ENCODE measurements around the gene HOXA9. TPM values are rescaled to one million over a fixed set of nuclear protein-coding genes. Genes with fewer than 3 reads are reported as not detected.

Gene HOXA9
- total and polyA plus RNA-seq, 2 of the 4 experiments (the other 2 are of a cell fraction) = 0.18 to 0.32 TPM

- peak overlapping the region; percentile 87 for H3K9ac ChIP-seq (ENCODE audit: low read depth, low read length)
- H3K79me1 ChIP-seq (ENCODE audit: low read depth in 1 of 2, low read length in 2 of 2) = peaks cover 9 to 35% of the 10 kb centered on the region in 2 experiments; a peak in 3 of 4 replicates
- ChIA-PET CTCF (interaction anchor here (0.5 to 1.9 kb wide), 12 partner anchors 8 to 1888 kb away, joined by 3 to 6 read pairs (median 4); partner anchors contain the start of gene HOXA3), POLR2A (ENCODE audit: unreplicated experiment) (no interaction called here)
- peak overlapping the region; percentile 33; the same call in 1 of the 3 replicates for H2BK15ac ChIP-seq (ENCODE audit: low read depth, low read length)
- no peaks in the 10 kb centered on the region for H3K27me3 ChIP-seq (ENCODE audit: control insufficient read depth, insufficient read depth, low read length)
- dilution Hi-C loops (cut with HindIII; ENCODE audit: low sequenced_read_pairs, unreplicated experiment) (no loop called here), intact Hi-C loops (cut with micrococcal nuclease) (loop anchor here (5.0 kb wide), 2 partner anchors 1052 to 1252 kb away; no protein-coding TSS in a partner anchor), in situ Hi-C loops (cut with MboI; ENCODE audit: low sequenced_read_pairs) (loop anchor here (5.0 to 10.0 kb wide), 3 partner anchors 42 to 950 kb away; partner anchors contain the start of gene HOXA2)
- H2BK120ac ChIP-seq (ENCODE audit: low read depth, low read length) = peak overlapping the region; percentile 73
- peak overlapping the region; percentile 79 for H3K4ac ChIP-seq (ENCODE audit: low read depth, low read length)
- DNase-seq (no peak), ATAC-seq (ENCODE audit: low read depth) (no peak)
- no peak overlapping the region for H2AK5ac ChIP-seq (ENCODE audit: low read depth, low read length)
- H3K4me2 ChIP-seq (ENCODE audit: low read depth, low read length) = peak overlapping the region; percentile 83
- H3K36me3 ChIP-seq (ENCODE audit: control insufficient read depth, insufficient read depth, low read length) = peaks cover 9% of the 10 kb centered on the region
- BruUV-seq (replicated peaks) = no TSS peak
- TF ChIP-seq POLR2A (IDR thresholded peaks at IDR 0.05; ENCODE audit: low read depth, low read length) (peak; percentile 18), CEBPB (IDR thresholded peaks at IDR 0.05; ENCODE audit: low read depth, low read length) (no peak)
- H2BK20ac ChIP-seq (ENCODE audit: low read depth, low read length) = peak overlapping the region; percentile 30; the same call in 1 of the 2 replicates
- no peaks in the 10 kb centered on the region for H3K9me3 ChIP-seq (ENCODE audit: control insufficient read depth, insufficient read depth, low read length)
- peak overlapping the region; percentile 56; the same call in 1 of the 2 replicates for H3K56ac ChIP-seq (ENCODE audit: extremely low read depth, insufficient read depth, low read length)
- H4K91ac ChIP-seq (ENCODE audit: insufficient read depth, low read depth, low read length) = peak overlapping the region; percentile 76; the same call in 1 of the 2 replicates
- H3K27ac ChIP-seq (ENCODE audit: insufficient read depth, low read length) = peak overlapping the region; percentile 80
- H3K9me1 ChIP-seq (ENCODE audit: insufficient read depth, low read length) = no peaks in the 10 kb centered on the region
- H2AFZ ChIP-seq (replicated peaks; ENCODE audit: low read length, poor library complexity) = peak overlapping the region; percentile 90
- H4K5ac ChIP-seq (ENCODE audit: low read depth, low read length) = peak overlapping the region; percentile 76; the same call in 1 of the 2 replicates
- H3K14ac ChIP-seq (replicated peaks; ENCODE audit: low read depth, low read length) = peak overlapping the region; percentile 51
- peak overlapping the region; percentile 58 to 84 for H4K8ac ChIP-seq (ENCODE audit: low read depth in 2 of 2, low read length in 2 of 2)
- peak overlapping the region; percentile 77; the same call in 1 of the 2 replicates for H3K18ac ChIP-seq (ENCODE audit: low read depth, low read length)
- peak overlapping the region; percentile 66 for H2BK5ac ChIP-seq (ENCODE audit: low read depth, low read length, poor library complexity, severe bottlenecking)
- WGBS, 2 experiments (ENCODE audit: extremely low coverage in 2 of 2, insufficient read length in 1 of 2) = 2% methylated on average over 26 of the region's 31 CpGs; no CpG with 5 or more reads in 1 of the 2 experiments
- peak overlapping the region; percentile 40 for H3K4me3 ChIP-seq (ENCODE audit: insufficient read depth, low read depth, low read length)
- peaks cover 18% of the 10 kb centered on the region for H3K4me1 ChIP-seq (ENCODE audit: control insufficient read depth, insufficient read depth, low read length)
- H4K20me1 ChIP-seq (ENCODE audit: insufficient read depth, low read length) = no peaks in the 10 kb centered on the region
- H3K23ac ChIP-seq (ENCODE audit: low read depth, low read length) = peak overlapping the region; percentile 86
- peak overlapping the region; percentile 69 for H2AK9ac ChIP-seq (replicated peaks; ENCODE audit: low read depth, low read length, poor library complexity)
Observed at GRCh38 chr7:27144781-27145164, 20.6 kb downstream of the HOXA9 start.

All from IMR-90 (cell line).